GM12874 (cell line): Measurements from ENCODE around the gene AHCYL1.

Experiments used
- CTCF ChIP-seq: IDR thresholded peaks from 2 replicates; pipeline ENCODE4 v1.5.1; 2011; ENCODE audit warnings: low read depth, mild to moderate bottlenecking, control low read depth, low read length, moderate library complexity; ENCODE audit not compliant: insufficient read depth

AHCYL1 gene

GRCh38 chr1:109960745-109961094, 23.8 kb upstream of the AHCYL1 start:
- no peak for TF ChIP-seq CTCF

GRCh38 chr1:109963864-109964263, 20.7 kb upstream of the AHCYL1 start:
- TF ChIP-seq CTCF, result no peak

GRCh38 chr1:109969146-109969829, 15.3 kb upstream of the AHCYL1 start:
- no peak for TF ChIP-seq CTCF

GRCh38 chr1:109969907-109970306, 14.7 kb upstream of the AHCYL1 start:
- TF ChIP-seq CTCF, result no peak

GRCh38 chr1:109971559-109971958, 13.0 kb upstream of the AHCYL1 start:
- no peak for TF ChIP-seq CTCF

GRCh38 chr1:109974191-109974590, 10.4 kb upstream of the AHCYL1 start:
- TF ChIP-seq CTCF, result no peak

GRCh38 chr1:109975718-109976117, 8.8 kb upstream of the AHCYL1 start:
- no peak for TF ChIP-seq CTCF
